TTC549 (cell line): ENCODE results near the gene NVL.

ENCODE experiments used
- FAIRE-seq: peaks from 2 replicates; lab custom pipeline; 2012; peaks lifted over from hg19 to GRCh38; lab: Jason Lieb, UNC

NVL gene

GRCh38 chr1:224276771-224277487, 53.0 kb downstream of the NVL start:
- peak; percentile 39 for FAIRE-seq

- peak; percentile 43 for FAIRE-seq
Observed at GRCh38 chr1:224274970-224275626, 54.9 kb downstream of the NVL start.

GRCh38 chr1:224273641-224274040, 56.3 kb downstream of the NVL start:
- no peak for FAIRE-seq

GRCh38 chr1:224271106-224271505, 58.9 kb downstream of the NVL start:
- no peak for FAIRE-seq

DNA sequence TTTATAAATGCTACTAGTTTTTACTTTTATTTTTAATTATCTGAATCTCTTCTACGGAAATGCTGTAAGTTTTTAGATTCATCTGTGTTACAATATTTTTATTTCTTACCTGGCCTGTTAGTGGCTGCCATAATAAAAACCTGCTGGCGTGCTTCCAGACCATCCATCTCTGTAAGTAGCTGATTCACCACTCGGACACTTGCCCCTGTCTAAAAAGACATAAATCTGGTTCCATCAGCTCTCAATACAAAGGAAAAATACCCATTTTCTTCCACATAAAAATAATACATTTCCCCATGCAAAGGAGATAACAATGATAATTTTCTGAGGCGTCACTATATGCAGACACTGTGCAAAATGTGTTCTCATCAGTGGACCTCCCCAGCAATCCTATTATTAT, 62.0 kb downstream of the NVL start:
- no peak for FAIRE-seq

DNA sequence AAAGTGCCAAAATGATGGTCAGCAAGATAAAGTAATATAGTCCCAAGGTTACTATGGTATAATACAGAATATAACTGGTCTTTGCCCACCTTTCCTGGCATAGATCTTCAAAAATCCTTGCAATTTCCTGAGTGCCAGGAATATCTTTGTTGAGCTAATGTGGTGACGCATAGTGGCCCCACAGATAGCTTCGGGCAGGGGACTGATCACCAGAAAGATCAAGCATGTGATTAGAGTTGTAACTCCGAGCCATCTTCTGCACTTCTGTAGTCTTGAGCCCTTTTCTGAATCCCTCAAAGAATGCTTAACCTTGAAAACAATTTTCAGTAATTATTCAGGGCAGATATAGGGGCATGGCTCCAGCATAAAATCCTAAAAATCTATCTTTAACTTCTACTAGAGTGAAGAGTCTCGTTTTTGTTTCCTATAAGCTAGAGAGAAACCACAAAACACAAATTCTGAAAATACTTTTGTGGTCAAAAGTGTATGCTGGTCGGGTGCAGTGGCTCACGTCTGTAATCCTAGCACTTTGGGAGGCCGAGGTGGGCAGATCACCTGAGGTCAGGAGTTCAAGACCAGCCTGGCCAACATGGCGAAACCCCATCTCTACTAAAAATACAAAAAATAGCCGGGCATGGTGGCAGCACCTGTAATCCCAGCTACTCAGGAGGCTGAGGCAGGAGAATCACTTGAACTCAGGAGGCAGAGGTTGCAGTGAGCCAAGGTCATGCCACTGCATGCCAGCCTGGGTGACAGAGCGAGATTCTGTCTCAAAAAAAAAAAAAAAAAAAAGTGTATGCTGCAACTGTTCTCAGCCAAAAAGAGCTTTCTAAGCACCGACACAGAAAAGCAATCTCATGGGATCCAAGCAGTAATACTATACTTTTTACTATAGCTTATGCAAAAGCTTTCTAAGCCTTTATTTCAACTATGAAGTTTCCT, 62.8 kb downstream of the NVL start:
- no peak for FAIRE-seq

DNA sequence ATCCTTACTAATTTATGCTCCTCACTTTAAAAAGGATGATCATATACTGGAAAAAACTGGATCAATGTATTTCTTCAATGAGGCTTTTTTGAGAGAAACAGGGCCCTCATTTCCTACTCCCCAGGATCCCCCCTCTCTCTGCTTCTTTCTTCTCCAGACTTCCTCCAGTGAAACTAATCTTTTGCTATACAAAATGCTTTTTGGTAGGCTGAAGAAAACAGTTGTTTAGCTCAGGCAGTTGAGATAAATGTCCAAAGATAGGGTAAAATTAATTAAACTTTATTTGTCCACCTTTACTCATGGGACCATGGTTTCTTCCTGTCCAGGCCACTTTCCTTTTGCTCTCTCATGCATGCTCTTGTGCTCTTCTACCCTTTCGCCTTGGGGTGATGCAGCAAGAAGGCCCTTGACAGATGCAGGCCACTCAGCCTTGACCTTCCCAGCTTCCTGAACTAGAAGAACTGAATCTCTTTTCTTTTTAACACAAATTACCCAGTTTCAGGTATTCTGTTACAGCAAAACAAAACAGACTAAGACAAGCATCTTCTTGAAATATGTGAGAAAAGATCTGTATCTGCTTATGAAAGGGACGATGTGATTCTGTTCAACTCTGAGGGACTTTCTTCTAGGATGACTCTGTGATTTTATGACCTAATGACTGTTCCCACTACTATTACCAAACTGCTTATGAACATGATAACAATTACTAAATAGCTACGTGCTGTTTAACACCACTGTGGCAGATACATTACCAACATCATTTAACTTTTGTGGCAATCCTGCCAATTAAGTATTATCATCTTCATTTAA, 63.7 kb downstream of the NVL start:
- no peak for FAIRE-seq

- FAIRE-seq, result no peak
Observed at GRCh38 chr1:224264321-224264720, 65.7 kb downstream of the NVL start.

DNA sequence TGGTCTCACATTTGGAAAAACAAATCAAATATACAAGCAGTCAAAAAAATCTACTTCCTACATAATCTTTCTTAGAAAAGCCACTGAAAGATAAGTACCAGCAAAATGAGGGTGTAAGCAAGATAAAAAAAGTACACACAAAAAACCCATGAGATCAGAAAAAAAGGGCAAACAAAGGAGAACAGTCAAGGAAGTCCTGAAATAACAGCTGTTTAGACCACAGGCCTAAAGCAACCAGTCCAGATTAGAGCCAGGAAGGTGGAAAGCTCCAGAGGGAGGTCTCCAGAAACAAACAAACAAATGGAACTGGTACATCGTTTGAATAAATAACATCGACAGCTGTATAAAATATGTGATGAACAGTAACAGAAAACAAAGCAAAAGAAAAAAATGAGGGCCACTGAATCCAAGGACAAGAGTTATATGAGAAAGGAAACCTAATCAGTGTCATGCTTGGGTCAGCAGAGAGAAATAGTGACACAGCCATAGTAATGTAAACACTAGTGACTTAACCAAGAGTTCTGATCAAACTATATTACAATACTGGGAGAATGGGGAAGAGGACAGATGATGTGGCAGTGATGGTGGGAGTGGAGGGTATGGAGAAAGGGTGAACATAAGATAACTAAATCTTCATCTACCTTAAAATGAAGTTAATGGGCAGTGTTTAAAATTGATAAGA, 67.5 kb downstream of the NVL start:
- FAIRE-seq, result no peak

DNA sequence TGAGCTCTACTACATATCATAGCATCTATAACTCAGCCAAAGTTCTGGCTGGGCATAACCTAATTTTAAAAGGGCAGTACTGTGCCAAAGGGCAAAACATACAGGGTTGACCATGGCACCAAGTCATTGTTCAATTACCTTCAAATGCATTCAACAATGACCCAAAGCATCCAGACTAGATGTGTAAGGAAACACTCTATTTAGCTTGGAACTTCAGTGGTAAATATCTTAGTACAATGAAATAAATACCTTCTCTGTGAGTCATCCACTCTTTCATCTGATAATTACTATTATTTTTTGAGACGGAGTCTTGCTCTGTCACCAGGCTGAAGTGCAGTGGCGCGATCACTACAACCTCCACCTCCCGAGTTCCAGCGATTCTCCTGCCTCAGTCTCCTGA, 70.0 kb downstream of the NVL start:
- FAIRE-seq, result no peak

- FAIRE-seq, result peak; percentile 69
Observed at GRCh38 chr1:224258351-224258750, 71.6 kb downstream of the NVL start.

GRCh38 chr1:224256640-224257039, 73.3 kb downstream of the NVL start:
- no peak for FAIRE-seq

- FAIRE-seq, result no peak
Observed at GRCh38 chr1:224253721-224254120, 76.3 kb downstream of the NVL start.

GRCh38 chr1:224252479-224252878, 77.5 kb downstream of the NVL start:
- peak; percentile 19 for FAIRE-seq

DNA sequence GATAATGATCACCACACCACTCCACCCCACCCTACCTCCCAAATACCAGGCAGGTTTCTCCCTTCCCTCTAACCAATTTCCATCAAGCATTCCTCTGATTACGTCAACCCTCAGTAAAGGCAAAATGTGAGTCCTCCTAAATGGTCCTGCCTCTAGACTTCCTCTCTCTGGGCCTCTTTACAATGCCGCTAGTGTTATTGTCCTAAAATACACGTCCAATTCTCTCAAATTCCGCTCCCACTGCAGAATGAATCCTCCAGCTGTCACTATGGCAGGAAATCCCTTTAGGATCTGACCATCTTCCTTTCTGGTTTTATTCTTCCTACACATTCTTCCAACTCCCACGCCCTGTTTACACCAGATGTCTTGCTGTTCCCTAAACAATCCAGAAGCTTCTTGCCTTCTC, 78.2 kb downstream of the NVL start:
- no peak for FAIRE-seq

GRCh38 chr1:224245188-224245587, 84.8 kb downstream of the NVL start:
- FAIRE-seq, result no peak

DNA sequence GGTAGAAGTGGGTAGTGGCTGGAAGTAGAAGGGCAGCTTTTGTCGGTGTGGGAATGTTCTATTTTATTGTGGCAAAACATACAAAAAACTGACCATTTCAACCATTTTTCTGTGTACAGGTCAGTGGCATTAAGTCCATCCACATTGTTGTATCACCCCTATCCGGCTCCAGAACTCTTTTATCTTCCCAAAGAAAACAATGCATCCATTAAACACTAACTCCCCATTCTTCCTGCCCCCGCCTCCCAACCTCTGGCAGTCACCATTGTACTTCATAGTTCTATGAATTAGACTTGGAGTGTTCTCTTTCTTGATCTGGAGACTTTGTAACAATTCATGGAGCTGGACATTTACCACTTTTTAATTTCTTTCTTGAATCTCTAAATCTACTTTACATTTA, 91.2 kb downstream of the NVL start:
- no peak for FAIRE-seq

GRCh38 chr1:224238212-224238611, 91.8 kb downstream of the NVL start:
- FAIRE-seq, result no peak

DNA sequence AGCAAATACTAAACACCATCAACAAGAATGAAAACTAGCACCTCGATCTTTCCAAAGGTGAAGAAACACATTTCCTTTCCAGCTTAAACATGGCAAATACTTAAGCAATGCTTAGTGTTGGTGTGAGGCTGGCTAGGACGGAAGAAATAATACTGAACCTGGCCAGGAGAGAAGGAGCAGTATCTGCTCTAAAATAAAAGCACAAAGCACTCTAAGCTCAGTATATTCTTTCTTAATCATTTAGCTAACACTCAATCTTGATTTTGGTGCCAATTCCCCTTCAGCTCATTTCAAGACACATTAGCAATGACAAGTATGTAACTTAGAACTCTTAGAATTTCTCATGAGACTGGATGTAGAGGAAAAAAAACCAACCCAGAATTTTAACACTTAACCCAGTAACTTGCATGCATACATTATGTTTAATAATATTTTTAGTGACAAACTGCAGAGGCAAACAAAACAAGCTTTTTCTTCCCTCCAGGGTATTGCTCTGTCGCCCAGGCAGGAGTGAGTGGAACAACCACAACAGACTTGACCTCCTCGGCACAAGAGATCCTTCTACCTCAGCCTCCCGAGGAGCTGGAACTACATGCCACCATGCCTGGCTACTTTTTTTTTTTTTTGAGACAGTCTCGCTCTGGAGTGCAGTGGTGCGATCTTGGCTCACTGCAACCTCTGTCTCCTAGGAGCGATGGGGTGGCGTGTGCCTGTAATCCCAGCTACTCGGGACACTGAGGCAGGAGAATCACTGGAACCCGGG, 92.7 kb downstream of the NVL start:
- FAIRE-seq, result no peak

DNA sequence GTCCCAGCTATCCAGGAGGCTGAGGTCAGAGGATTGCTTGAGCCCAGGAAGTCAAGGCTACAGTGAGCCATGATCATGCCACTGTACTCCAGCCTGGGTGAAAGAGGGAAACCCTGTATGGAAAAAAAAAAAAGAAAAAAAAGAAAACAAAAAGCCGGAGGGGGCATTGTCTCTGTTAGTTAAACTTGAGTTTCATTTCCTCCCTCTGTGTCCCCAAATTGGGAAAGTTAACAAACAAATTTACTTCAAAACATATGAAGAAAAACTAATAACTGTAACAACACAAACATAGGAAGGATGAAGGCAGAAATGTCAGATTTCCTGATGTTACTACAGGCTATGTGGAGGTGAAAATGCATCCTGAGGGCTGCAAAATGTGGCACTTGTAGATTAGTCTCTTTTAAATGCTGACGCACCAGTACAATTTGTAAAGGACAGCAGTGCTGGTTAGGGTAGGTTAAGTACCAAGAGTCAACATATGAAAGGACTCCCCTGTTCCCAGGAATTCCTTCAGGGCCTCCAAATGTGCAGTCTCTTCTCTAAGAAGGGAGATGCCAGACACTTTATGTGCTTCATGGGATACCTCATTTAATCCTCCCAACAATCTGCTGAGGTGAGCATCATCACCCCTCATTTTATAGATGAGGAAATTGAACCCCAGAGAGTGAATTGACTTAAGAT, 94.0 kb downstream of the NVL start:
- FAIRE-seq, result no peak
